ENCODE data around the gene TRIP12. TPM values are rescaled to one million over a fixed set of nuclear protein-coding genes. Genes with fewer than 3 reads are reported as not detected.
"Not testable (repeated sequence)": the region's sequence is repeated elsewhere in the genome, so short reads cannot be mapped to it uniquely, and the experiment has no call there.

The TRIP12 gene
- total RNA-seq, 2 donors from 2014 or later, result 182 to 289 TPM

DNA sequence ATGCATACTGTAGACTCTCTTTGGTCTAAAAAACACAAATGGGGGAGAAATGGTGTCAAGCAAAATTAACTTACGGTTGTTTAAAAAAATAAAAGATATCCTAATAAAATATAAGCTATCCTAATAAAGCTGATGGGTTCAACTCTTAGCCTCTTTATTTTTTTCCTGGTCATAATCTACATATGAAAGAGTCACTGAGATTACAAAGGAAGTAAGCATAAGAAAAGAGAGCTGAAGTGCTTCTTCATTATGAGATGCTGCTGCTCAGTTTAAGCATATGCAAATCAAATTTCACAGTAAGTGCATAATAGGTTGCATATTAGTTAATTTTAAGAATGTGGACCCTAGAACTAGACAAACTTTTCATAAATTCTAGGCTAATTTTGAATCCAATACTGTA lies 147.6 kb downstream of the TRIP12 start:
- Histone ChIP-seq H3K9me3 (no peaks in the 10 kb centered on the region), H3K4me3 (no peak overlapping the region), H3K27ac (no peak overlapping the region), H3K4me1 (replicated peaks) (no peaks in the 10 kb centered on the region), H3K36me3 (peaks cover 0 to 24% of the 10 kb centered on the region in 2 donors), H3K27me3 (replicated peaks; ENCODE audit: insufficient read depth) (no peaks in the 10 kb centered on the region)
- DNase-seq (ENCODE audit: low spot score), result no peak
- intact Hi-C loops (cut with DNase I), result no loop called here
- no peak for TF ChIP-seq POLR2A (IDR thresholded peaks at IDR 0.05)
- WGBS, result 92% methylated on average over 1 of the region's 1 CpG

DNA sequence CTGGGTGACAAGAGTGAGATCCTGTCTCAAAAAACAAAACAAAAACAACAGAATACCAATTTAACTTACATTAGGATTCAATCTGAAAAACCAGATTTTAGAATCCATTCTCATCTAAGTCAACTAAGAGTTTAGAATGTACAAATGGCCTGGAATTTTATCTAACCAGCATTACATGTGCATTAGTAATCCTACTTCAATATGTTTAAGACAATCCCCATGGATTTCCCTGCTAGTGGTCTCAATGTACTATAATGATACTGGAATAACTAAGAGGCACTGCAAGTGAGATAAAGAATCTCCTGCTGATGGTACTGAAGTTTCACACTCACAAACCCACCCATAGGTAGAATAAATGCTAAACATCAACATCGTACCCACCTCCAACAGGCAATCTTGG lies 153.6 kb downstream of the TRIP12 start:
- Histone ChIP-seq H3K9me3 (no peaks in the 10 kb centered on the region), H3K27me3 (replicated peaks; ENCODE audit: insufficient read depth) (no peaks in the 10 kb centered on the region), H3K4me1 (replicated peaks) (no peaks in the 10 kb centered on the region), H3K36me3 (peaks cover 6 to 16% of the 10 kb centered on the region in 2 donors), H3K4me3 (no peak overlapping the region), H3K27ac (no peak overlapping the region)
- TF ChIP-seq POLR2AphosphoS5 (IDR thresholded peaks at IDR 0.05), result no peak
- TF ChIP-seq, protein P1, sequence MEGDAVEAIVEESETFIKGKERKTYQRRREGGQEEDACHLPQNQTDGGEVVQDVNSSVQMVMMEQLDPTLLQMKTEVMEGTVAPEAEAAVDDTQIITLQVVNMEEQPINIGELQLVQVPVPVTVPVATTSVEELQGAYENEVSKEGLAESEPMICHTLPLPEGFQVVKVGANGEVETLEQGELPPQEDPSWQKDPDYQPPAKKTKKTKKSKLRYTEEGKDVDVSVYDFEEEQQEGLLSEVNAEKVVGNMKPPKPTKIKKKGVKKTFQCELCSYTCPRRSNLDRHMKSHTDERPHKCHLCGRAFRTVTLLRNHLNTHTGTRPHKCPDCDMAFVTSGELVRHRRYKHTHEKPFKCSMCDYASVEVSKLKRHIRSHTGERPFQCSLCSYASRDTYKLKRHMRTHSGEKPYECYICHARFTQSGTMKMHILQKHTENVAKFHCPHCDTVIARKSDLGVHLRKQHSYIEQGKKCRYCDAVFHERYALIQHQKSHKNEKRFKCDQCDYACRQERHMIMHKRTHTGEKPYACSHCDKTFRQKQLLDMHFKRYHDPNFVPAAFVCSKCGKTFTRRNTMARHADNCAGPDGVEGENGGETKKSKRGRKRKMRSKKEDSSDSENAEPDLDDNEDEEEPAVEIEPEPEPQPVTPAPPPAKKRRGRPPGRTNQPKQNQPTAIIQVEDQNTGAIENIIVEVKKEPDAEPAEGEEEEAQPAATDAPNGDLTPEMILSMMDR (IDR thresholded peaks at IDR 0.05), result no peak
- TF ChIP-seq POLR2A (IDR thresholded peaks at IDR 0.05), result no peak
- no peak for DNase-seq (ENCODE audit: low spot score)
- 97% methylated on average over 1 of the region's 1 CpG for WGBS
- intact Hi-C loops (cut with DNase I), result no loop called here

DNA sequence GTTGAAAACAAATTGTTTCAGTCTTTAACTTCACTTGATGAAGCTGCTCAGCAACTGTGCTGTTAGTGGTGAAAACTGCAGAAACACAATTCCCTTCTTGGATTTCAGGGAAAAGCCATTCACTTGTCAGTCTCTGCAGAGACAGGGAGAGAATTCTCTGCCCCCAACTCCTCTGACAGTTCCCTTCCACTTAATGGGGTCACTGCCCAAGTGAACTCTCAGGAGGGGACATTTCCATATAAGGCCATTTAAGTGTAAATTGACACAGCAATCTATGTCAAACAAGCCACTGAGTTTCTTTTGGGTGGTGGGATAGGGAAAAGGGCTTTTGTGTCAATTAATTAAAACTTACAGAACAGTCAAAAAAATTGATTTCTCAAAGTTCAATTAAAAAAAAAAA lies 156.1 kb downstream of the TRIP12 start:
- no peaks in the 10 kb centered on the region for H3K9me3 ChIP-seq
- TF ChIP-seq POLR2A (IDR thresholded peaks at IDR 0.05), result no peak
- TF ChIP-seq, protein P1 (IDR thresholded peaks at IDR 0.05), result no peak
- no peak for TF ChIP-seq POLR2AphosphoS5 (IDR thresholded peaks at IDR 0.05)
- H3K4me1 ChIP-seq (replicated peaks), result no peaks in the 10 kb centered on the region
- H3K27ac ChIP-seq, result no peak overlapping the region
- no peaks in the 10 kb centered on the region for H3K27me3 ChIP-seq (replicated peaks; ENCODE audit: insufficient read depth)
- intact Hi-C loops (cut with DNase I), result no loop called here
- H3K4me3 ChIP-seq, result no peak overlapping the region
- H3K36me3 ChIP-seq, result peaks cover 6 to 9% of the 10 kb centered on the region in 2 donors
- no peak for DNase-seq (ENCODE audit: low spot score)

DNA sequence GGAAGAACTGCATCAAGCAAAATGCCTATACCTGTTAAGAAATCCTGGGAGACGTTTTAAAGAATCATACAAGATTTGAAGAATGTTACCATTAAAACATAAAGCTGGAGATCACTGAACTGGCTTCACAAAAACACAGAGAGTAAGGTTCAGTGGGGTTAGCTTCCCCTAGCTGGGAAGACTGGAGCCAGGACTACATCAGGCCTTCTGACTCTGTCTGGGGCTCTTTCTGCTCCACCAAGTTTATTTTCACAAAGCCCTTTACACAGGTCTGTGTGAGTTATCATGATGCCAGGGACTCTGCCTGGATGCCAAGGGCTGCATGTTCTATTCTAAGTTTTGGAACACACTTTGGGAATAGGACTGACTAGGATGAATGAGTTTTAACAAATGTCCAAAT lies 160.1 kb downstream of the TRIP12 start:
- intact Hi-C loops (cut with DNase I), result no loop called here
- TF ChIP-seq, protein P1 (IDR thresholded peaks at IDR 0.05), result no peak
- TF ChIP-seq POLR2AphosphoS5 (IDR thresholded peaks at IDR 0.05), result no peak
- no peak for TF ChIP-seq POLR2A (IDR thresholded peaks at IDR 0.05)
- DNase-seq (ENCODE audit: low spot score), result no peak
- Histone ChIP-seq H3K4me3 (no peak overlapping the region), H3K36me3 (no peaks in the 10 kb centered on the region), H3K9me3 (no peaks in the 10 kb centered on the region), H3K4me1 (replicated peaks) (no peaks in the 10 kb centered on the region), H3K27ac (no peak overlapping the region), H3K27me3 (replicated peaks; ENCODE audit: insufficient read depth) (no peaks in the 10 kb centered on the region)
- 63% methylated on average over 1 of the region's 1 CpG for WGBS

DNA sequence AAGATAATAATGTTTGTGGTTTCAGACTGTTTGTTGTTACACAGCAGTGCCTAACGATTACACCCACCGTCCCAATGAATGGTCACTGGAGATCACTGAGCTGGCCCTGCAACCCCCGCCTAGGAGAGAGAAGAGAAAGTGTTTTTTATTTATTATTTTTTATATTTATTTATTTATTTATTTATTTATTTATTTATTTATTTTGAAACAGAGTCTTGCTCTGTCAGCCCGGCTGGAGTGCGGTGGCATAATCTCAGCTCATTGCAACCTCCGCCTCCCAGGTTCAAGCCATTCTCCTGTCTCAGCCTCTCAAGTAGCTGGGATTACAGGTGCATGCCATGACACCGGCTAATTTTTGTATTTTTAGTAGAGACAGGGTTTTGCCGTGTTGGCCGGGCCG lies 164.3 kb downstream of the TRIP12 start:
- H3K27ac ChIP-seq, result not testable (repeated sequence)

DNA sequence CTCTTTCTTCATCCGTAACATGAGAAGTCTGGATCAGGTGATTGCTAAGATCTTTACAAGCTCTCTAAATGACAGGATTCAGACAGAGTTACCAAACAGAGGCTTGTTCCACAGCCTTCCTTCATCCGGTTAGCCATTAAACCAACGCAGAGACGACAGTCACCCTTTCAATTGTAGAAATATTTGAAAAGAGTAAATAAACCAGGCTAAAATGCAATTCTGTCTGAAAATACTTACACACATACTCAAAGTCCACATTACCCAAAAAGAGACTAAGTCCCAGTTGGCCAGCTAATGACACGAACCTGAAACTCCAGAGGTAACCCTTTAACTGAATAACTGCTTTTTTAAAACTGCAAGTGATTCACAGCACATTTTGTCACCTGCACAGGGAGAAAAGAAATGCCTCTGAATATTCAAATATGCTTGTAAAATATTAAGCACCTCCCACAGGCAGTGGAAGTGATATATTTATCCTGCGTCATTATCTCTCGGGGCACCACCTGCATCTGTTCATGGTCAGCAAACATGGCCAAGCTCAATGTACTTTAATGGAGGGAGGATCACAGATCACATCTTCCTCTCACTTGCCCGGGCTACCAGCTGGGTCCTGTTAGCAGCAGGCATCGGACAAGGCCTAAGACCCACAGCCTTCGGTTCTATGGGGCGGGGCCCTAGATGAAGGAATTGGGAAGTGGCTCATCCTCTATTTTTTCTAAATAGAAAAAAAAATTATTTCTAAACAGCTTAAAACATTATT lies 168.7 kb downstream of the TRIP12 start:
- H3K4me3 ChIP-seq, result no peak overlapping the region
- no peaks in the 10 kb centered on the region for H3K9me3 ChIP-seq
- H3K36me3 ChIP-seq, result no peaks in the 10 kb centered on the region
- H3K27ac ChIP-seq, result no peak overlapping the region
- no peaks in the 10 kb centered on the region for H3K27me3 ChIP-seq (replicated peaks; ENCODE audit: insufficient read depth)
- H3K4me1 ChIP-seq (replicated peaks), result no peaks in the 10 kb centered on the region
- intact Hi-C loops (cut with DNase I), result no loop called here
- DNase-seq (ENCODE audit: low spot score), result no peak
- 33% methylated on average over 11 of the region's 11 CpGs for WGBS
- TF ChIP-seq POLR2A (IDR thresholded peaks at IDR 0.05) (no peak), POLR2AphosphoS5 (IDR thresholded peaks at IDR 0.05) (no peak)

More for the DNA sequence above, 164.3 kb downstream of the TRIP12 start:
- DNase-seq (ENCODE audit: low spot score); H3K36me3 ChIP-seq; H3K9me3 ChIP-seq; H3K4me3 ChIP-seq; H3K4me1 ChIP-seq (replicated peaks); H3K27me3 ChIP-seq (replicated peaks; ENCODE audit: insufficient read depth); intact Hi-C loops (cut with DNase I): not testable (repeated sequence)
- WGBS, result 97% methylated on average over 10 of the region's 10 CpGs

Data from prostate gland (tissue), 2 donors.